Fibroblast of lung (primary cell): ENCODE measurements around the gene SMAD5. TPM values are rescaled to one million over a fixed set of nuclear protein-coding genes. Genes with fewer than 3 reads are reported as not detected.

Experiments used
- DNase-seq, 2 donors: peaks; one replicate each; pipeline versions ENCODE4 v3.0.0 to v3.0.0-alpha.2; 2010; ENCODE audit warnings: low read depth in 2 of 2
- H2AFZ ChIP-seq: 2 replicates; pipeline ENCODE4 v1.5.1; 2012; ENCODE audit warnings: low read length, control low read depth, inconsistent platforms
- H3K27ac ChIP-seq: 2 replicates; pipeline ENCODE4 v1.5.1; 2011; ENCODE audit warnings: low read length, control low read depth; ENCODE audit not compliant: insufficient read depth
- H3K27me3 ChIP-seq: 2 replicates; pipeline ENCODE4 v1.5.1; 2011; ENCODE audit warnings: mild to moderate bottlenecking, low read length; ENCODE audit not compliant: control insufficient read depth, insufficient read depth
- H3K36me3 ChIP-seq: 2 replicates; pipeline ENCODE4 v1.5.1; 2011; ENCODE audit warnings: low read length; ENCODE audit not compliant: control insufficient read depth, insufficient read depth
- H3K4me1 ChIP-seq: 2 replicates; pipeline ENCODE4 v1.5.1; 2011; ENCODE audit warnings: low read length; ENCODE audit not compliant: control insufficient read depth, insufficient read depth; ENCODE audit errors: extremely low read depth
- H3K4me2 ChIP-seq: 2 replicates; pipeline ENCODE4 v1.5.1; 2011; ENCODE audit warnings: low read length, control low read depth; ENCODE audit not compliant: insufficient read depth; ENCODE audit errors: extremely low read depth
- H3K4me3 ChIP-seq, 4 experiments: fragments of 200-600 bp in 1 of 4; sonication (generic) in 1 of 4; replicated peaks in 1 of 4; 2 replicates each; pipeline ENCODE4 v1.5.1; 2011 to 2016; ENCODE audit warnings: low read length in 4 of 4, low read depth in 3 of 4, mild to moderate bottlenecking in 3 of 4, control low read depth in 2 of 4, inconsistent platforms in 1 of 4, mixed read lengths in 1 of 4; ENCODE audit not compliant: insufficient read depth in 1 of 4; ENCODE audit errors: control extremely low read depth in 1 of 4
- H3K79me2 ChIP-seq: 2 replicates; pipeline ENCODE4 v1.5.1; 2012; ENCODE audit warnings: mild to moderate bottlenecking, low read length, inconsistent platforms; ENCODE audit not compliant: control insufficient read depth, insufficient read depth
- H3K9ac ChIP-seq: 2 replicates; pipeline ENCODE4 v1.5.1; 2011; ENCODE audit warnings: mild to moderate bottlenecking, low read length, control low read depth; ENCODE audit not compliant: insufficient read depth
- H3K9me3 ChIP-seq: 2 replicates; pipeline ENCODE4 v1.5.1; 2012; ENCODE audit warnings: low read depth, low read length; ENCODE audit not compliant: control insufficient read depth, insufficient read depth
- H4K20me1 ChIP-seq: 2 replicates; pipeline ENCODE4 v1.5.1; 2011; ENCODE audit warnings: low read length; ENCODE audit not compliant: control insufficient read depth, insufficient read depth; ENCODE audit errors: extremely low read depth
- CTCF ChIP-seq, 2 donors: IDR thresholded peaks in 1 of 2; conservative IDR thresholded peaks in 1 of 2; 1 replicate in 1 of 2; 2 replicates in 1 of 2; pipeline ENCODE4 v1.5.1; 2011 to 2012; ENCODE audit warnings: low read length in 2 of 2, control low read depth in 1 of 2, inconsistent platforms in 1 of 2, low read depth in 1 of 2, mild to moderate bottlenecking in 1 of 2
- EZH2 ChIP-seq: IDR thresholded peaks from 2 replicates; pipeline ENCODE4 v1.5.1; 2012; ENCODE audit warnings: low read length, control low read depth, mild to moderate bottlenecking; ENCODE audit errors: missing control alignments
- polyA plus RNA-seq, 2 donors: library from polyadenylated mRNA; depleted of rRNA in 1 of 2; stranded (reverse) in 1 of 2; unstranded in 1 of 2; fragments of >200 nt; gene quantifications; 2 replicates each; pipeline ENCODE4 v1.2.1, GENCODE V29; 2011 to 2012; ENCODE audit warnings: missing spikeins in 1 of 2
- total RNA-seq: library from RNA; depleted of rRNA; stranded (reverse); fragments of >200 nt; gene quantifications from 2 replicates; pipeline ENCODE4 v1.2.1, GENCODE V29; 2014

Gene SMAD5
- total and polyA plus RNA-seq, 2 donors (not counting 1 experiment from before 2014, with no cell fraction given), result 44.3 to 128 TPM

GRCh38 chr5:136099870-136100269 is 32.8 kb upstream of the SMAD5 start:
- no peak overlapping the region for H3K4me2 ChIP-seq
- no peaks in the 10 kb centered on the region for H3K36me3 ChIP-seq
- TF ChIP-seq EZH2, result no peak
- no peak for TF ChIP-seq CTCF (conservative IDR thresholded peaks at IDR 0.05 in 1 of 2, IDR thresholded peaks at IDR 0.05 in 1 of 2; ENCODE audit: low read depth in 1 of 2, low read length in 2 of 2)
- H2AFZ ChIP-seq, result no peak overlapping the region
- H3K4me1 ChIP-seq, result no peaks in the 10 kb centered on the region
- H4K20me1 ChIP-seq, result no peaks in the 10 kb centered on the region
- no peaks in the 10 kb centered on the region for H3K9me3 ChIP-seq
- H3K79me2 ChIP-seq, result no peaks in the 10 kb centered on the region
- no peaks in the 10 kb centered on the region for H3K27me3 ChIP-seq
- no peak overlapping the region for H3K9ac ChIP-seq
- DNase-seq, result no peak
- H3K27ac ChIP-seq, result no peak overlapping the region
- no peak overlapping the region for H3K4me3 ChIP-seq

DNA sequence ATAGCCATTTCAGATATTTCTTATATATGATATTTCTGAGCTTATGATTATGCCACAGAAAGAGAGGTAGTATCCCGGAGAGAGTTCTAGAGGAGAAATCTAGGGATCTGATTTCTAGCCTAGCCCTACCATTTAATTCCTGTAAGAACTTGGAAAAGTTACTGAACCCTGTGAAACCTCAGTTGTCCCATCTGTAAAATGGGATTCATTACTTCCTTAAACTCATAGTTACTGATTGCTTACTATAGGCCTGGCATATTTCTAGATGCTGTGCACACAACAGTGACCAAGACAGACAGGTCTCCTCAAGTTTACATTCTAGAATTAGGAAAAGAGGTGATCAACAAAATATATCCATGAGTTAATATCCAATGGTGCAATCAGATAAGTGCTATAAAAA is 30.8 kb upstream of the SMAD5 start:
- TF ChIP-seq EZH2 (no peak), CTCF (conservative IDR thresholded peaks at IDR 0.05 in 1 of 2, IDR thresholded peaks at IDR 0.05 in 1 of 2; ENCODE audit: low read depth in 1 of 2, low read length in 2 of 2) (no peak)
- H3K27me3 ChIP-seq, result no peaks in the 10 kb centered on the region
- no peaks in the 10 kb centered on the region for H3K4me1 ChIP-seq
- H4K20me1 ChIP-seq, result no peaks in the 10 kb centered on the region
- H3K27ac ChIP-seq, result no peak overlapping the region
- DNase-seq, result no peak
- no peaks in the 10 kb centered on the region for H3K79me2 ChIP-seq
- no peak overlapping the region for H3K9ac ChIP-seq
- H3K36me3 ChIP-seq, result no peaks in the 10 kb centered on the region
- H3K9me3 ChIP-seq, result no peaks in the 10 kb centered on the region
- H2AFZ ChIP-seq, result no peak overlapping the region
- no peak overlapping the region for H3K4me2 ChIP-seq
- no peak overlapping the region for H3K4me3 ChIP-seq

- no peak overlapping the region for H3K27ac ChIP-seq
- no peaks in the 10 kb centered on the region for H3K9me3 ChIP-seq
- DNase-seq, result no peak
Measured at GRCh38 chr5:136103118-136103517, 29.5 kb upstream of the SMAD5 start.

More at GRCh38 chr5:136103118-136103517, 29.5 kb upstream of the SMAD5 start:
- no peak overlapping the region for H3K9ac ChIP-seq
- H3K36me3 ChIP-seq, result no peaks in the 10 kb centered on the region
- H3K4me3 ChIP-seq, result no peak overlapping the region
- H3K4me1 ChIP-seq, result no peaks in the 10 kb centered on the region
- no peaks in the 10 kb centered on the region for H3K27me3 ChIP-seq
- TF ChIP-seq EZH2 (no peak), CTCF (conservative IDR thresholded peaks at IDR 0.05 in 1 of 2, IDR thresholded peaks at IDR 0.05 in 1 of 2; ENCODE audit: low read depth in 1 of 2, low read length in 2 of 2) (no peak)
- H3K4me2 ChIP-seq, result no peak overlapping the region
- no peak overlapping the region for H2AFZ ChIP-seq
- H3K79me2 ChIP-seq, result no peaks in the 10 kb centered on the region
- no peaks in the 10 kb centered on the region for H4K20me1 ChIP-seq
